Measurements from ENCODE around the gene SNRPA. TPM values are rescaled to one million over a fixed set of nuclear protein-coding genes. Genes with fewer than 3 reads are reported as not detected.

SNRPA gene
- total RNA-seq, 1 experiment from 2014 or later, result 225 TPM

DNA sequence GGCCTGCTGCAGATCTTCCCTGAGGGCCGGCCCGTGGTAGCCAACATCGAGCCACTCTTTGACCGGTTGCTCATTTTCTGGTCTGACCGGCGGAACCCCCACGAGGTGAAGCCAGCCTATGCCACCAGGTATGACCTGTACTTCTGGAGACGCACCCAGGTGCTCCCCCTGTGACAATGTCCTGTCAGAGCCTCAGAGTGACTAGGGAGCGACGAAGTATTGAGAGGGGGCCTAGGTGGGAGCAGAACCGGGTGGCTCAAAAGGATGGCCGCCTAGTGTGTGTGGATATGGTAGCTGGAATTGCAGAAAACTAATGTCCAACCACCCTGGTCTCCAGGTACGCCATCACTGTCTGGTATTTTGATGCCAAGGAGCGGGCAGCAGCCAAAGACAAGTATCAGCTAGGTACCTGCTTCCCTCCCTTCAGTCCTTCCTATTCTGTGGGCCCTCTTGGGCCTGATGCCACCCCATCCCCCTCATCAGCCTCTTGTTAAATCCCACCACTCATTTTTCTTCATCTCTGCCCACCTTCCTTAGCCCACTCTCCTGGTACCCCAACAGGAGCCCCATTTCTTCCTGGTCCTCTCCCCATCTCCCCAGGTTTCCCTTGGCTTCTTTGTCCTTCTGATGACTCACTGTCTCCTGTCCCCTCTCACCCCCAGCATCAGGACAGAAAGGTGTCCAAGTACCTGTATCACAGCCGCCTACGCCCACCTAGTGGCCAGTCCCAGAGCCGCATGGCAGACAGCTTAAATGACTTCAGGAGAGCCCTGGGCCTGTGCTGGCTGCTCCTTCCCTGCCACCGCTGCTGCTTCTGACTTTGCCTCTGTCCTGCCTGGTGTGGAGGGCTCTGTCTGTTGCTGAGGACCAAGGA lies 56.4 kb downstream of the SNRPA start:
- no CpG with 5 or more reads among the region's 18 CpGs for WGBS (ENCODE audit: extremely low coverage, insufficient read length, low lambda C conversion rate)
- Histone ChIP-seq H3K9me3 (ENCODE audit: control insufficient read depth, low read depth, low read length) (no peaks in the 10 kb centered on the region), H2BK15ac (ENCODE audit: low read depth, low read length) (no peak overlapping the region), H3K9ac (ENCODE audit: extremely low read depth, insufficient read length, low read length) (no peak overlapping the region), H3K14ac (ENCODE audit: insufficient read depth, low read length) (no peak overlapping the region), H3T11ph (ENCODE audit: low read length) (no peak overlapping the region), H4K91ac (ENCODE audit: insufficient read length, low read depth, low read length) (no peak overlapping the region), H4K8ac (replicated peaks; ENCODE audit: insufficient read length, low read depth, low read length) (no peak overlapping the region), H3K27ac (ENCODE audit: insufficient read length, low read depth, low read length) (no peak overlapping the region), H2AK5ac (ENCODE audit: insufficient read length, low read length) (no peak overlapping the region), H3K56ac (ENCODE audit: insufficient read length, low read depth, low read length) (no peak overlapping the region), H3K79me2 (ENCODE audit: insufficient read depth, low read length) (no peaks in the 10 kb centered on the region; the same call in 1 of the 2 replicates), H2AFZ (ENCODE audit: low read length) (no peak overlapping the region), H3K23me2 (ENCODE audit: insufficient read length, low read depth, low read length, poor library complexity, severe bottlenecking) (peaks cover 12% of the 10 kb centered on the region), H4K5ac (ENCODE audit: insufficient read length, low read depth, low read length) (no peak overlapping the region), H3K4me1 (ENCODE audit: insufficient read depth, low read length) (peaks cover 13% of the 10 kb centered on the region), H3K4me2 (ENCODE audit: insufficient read depth, insufficient read length, low read length) (no peak overlapping the region), H3K23ac (ENCODE audit: insufficient read length, low read depth, low read length) (no peak overlapping the region), H3K18ac (ENCODE audit: insufficient read length, low read depth, low read length) (no peak overlapping the region), H2BK5ac (ENCODE audit: insufficient read length, low read length) (no peak overlapping the region), H4K20me1 (ENCODE audit: control insufficient read depth, insufficient read depth, insufficient read length) (peaks cover 2% of the 10 kb centered on the region), H2BK12ac (ENCODE audit: insufficient read length, low read depth, low read length) (no peak overlapping the region), H2BK20ac (ENCODE audit: low read depth, low read length, poor library complexity, severe bottlenecking) (no peak overlapping the region), H3K79me1 (ENCODE audit: insufficient read depth, low read depth, low read length, poor library complexity, severe bottlenecking) (peaks cover 4% of the 10 kb centered on the region), H3K27me3 (ENCODE audit: insufficient read depth, low read length) (no peaks in the 10 kb centered on the region), H3K4ac (ENCODE audit: low read depth, low read length) (no peak overlapping the region), H2BK120ac (ENCODE audit: low read depth, low read length, poor library complexity, severe bottlenecking) (no peak overlapping the region)
- Mint-ChIP-seq H3K9me3 (no peaks in the 10 kb centered on the region; a peak in 2 of 5 replicates), H3K36me3 (ENCODE audit: insufficient read depth in 1 of 3, low read depth in 3 of 3) (peaks cover 26 to 55% (median 42%) of the 10 kb centered on the region in 3 experiments; a peak in 6 of 7 replicates), H3K4me3 (peak overlapping the region in 1 of 2 experiments; percentile 74; a peak in 4 of 5 replicates), H3K27me3 (ENCODE audit: low read depth) (peaks cover 12% of the 10 kb centered on the region), H3K27ac (peak overlapping the region; percentile 62 to 97 (median 89); a peak in 6 of 7 replicates), H3K4me1 (peaks cover 67 to 73% of the 10 kb centered on the region in 2 experiments)
- DNase-seq, result peak; percentile 86
- TF ChIP-seq, protein P1, sequence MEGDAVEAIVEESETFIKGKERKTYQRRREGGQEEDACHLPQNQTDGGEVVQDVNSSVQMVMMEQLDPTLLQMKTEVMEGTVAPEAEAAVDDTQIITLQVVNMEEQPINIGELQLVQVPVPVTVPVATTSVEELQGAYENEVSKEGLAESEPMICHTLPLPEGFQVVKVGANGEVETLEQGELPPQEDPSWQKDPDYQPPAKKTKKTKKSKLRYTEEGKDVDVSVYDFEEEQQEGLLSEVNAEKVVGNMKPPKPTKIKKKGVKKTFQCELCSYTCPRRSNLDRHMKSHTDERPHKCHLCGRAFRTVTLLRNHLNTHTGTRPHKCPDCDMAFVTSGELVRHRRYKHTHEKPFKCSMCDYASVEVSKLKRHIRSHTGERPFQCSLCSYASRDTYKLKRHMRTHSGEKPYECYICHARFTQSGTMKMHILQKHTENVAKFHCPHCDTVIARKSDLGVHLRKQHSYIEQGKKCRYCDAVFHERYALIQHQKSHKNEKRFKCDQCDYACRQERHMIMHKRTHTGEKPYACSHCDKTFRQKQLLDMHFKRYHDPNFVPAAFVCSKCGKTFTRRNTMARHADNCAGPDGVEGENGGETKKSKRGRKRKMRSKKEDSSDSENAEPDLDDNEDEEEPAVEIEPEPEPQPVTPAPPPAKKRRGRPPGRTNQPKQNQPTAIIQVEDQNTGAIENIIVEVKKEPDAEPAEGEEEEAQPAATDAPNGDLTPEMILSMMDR (conservative IDR thresholded peaks at IDR 0.05), result peak; percentile 64
